ENCODE data around the gene RND1. TPM values are rescaled to one million over a fixed set of nuclear protein-coding genes. Genes with fewer than 3 reads are reported as not detected.
"Not testable (repeated sequence)": the region's sequence is repeated elsewhere in the genome, so short reads cannot be mapped to it uniquely, and the experiment has no call there.

Gene RND1
- total RNA-seq, 1 donor from 2014 or later: 5.7 TPM

DNA sequence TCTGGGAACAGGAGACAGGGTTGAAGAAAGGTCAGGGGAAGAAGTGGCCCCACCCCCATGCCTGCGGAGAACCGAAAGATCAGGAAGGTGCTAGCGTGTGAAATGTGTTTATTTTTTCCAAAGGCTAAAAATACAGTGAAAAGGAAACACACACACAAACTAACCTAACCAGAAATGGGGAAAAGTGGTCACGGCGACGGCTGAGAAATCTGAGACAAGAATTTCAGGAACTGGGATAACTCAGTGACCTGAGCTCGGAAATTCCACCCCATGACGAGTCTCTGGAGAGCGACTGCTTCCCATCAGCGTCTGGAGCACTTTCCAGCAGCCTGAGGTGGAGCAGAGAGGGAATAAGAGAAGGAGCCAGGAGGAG is 16.6 kb upstream of the RND1 start:
- H3K9me3 Mint-ChIP-seq: no peaks in the 10 kb centered on the region

DNA sequence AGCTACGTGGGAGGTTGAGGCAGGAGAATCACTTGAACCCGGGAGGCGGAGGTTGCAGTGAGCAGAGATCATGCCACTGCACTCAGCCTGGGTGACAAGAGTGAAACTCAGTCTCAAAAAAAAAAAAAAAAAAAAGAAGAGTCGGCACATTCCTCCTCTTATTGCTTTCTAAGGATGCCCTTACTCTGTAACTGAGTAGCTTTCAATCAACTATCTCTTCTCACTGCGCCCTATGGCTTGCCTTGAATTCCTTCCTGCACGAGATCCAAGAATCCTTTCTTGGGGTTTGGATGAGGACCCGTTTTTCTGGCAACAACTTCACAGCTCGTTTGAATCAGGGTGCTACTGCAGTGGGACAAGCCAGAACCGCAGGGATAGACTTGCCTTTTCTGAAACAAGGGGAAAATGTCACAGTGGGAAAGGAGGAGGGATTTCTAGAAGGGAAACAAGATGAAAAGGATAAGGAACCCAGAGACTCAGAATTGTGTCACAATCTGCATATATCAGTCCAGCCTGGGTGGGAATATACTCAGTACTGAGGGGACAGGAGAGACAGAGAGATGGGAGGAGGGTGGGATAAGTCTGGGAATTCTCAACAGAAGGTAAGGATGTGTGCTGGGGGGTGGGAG is 16.1 kb upstream of the RND1 start:
- no peak overlapping the region for H3K27ac Mint-ChIP-seq
- H3K9me3 Mint-ChIP-seq: no peaks in the 10 kb centered on the region
- no peak for DNase-seq
- no peaks in the 10 kb centered on the region for H3K36me3 Mint-ChIP-seq (ENCODE audit: low read depth)
- no peak overlapping the region for H3K4me3 Mint-ChIP-seq
- peaks cover 8% of the 10 kb centered on the region for H3K4me1 Mint-ChIP-seq
- intact Hi-C loops (cut with micrococcal nuclease): no loop called here
- peaks cover 38% of the 10 kb centered on the region for H3K27me3 Mint-ChIP-seq

More for the DNA sequence above, 16.6 kb upstream of the RND1 start:
- no peaks in the 10 kb centered on the region for H3K36me3 Mint-ChIP-seq (ENCODE audit: low read depth)
- DNase-seq: no peak
- peaks cover 38% of the 10 kb centered on the region for H3K27me3 Mint-ChIP-seq
- H3K27ac Mint-ChIP-seq: no peak overlapping the region
- intact Hi-C loops (cut with micrococcal nuclease): no loop called here
- H3K4me3 Mint-ChIP-seq: no peak overlapping the region
- H3K4me1 Mint-ChIP-seq: peaks cover 8% of the 10 kb centered on the region

GRCh38 chr12:48880647-48881046 is 15.0 kb upstream of the RND1 start:
- Mint-ChIP-seq H3K27ac (no peak overlapping the region), H3K27me3 (peaks cover 38% of the 10 kb centered on the region), H3K36me3 (ENCODE audit: low read depth) (no peaks in the 10 kb centered on the region), H3K4me3 (no peak overlapping the region), H3K4me1 (peaks cover 8% of the 10 kb centered on the region), H3K9me3 (no peaks in the 10 kb centered on the region)
- DNase-seq: no peak
- intact Hi-C loops (cut with micrococcal nuclease): no loop called here

DNA sequence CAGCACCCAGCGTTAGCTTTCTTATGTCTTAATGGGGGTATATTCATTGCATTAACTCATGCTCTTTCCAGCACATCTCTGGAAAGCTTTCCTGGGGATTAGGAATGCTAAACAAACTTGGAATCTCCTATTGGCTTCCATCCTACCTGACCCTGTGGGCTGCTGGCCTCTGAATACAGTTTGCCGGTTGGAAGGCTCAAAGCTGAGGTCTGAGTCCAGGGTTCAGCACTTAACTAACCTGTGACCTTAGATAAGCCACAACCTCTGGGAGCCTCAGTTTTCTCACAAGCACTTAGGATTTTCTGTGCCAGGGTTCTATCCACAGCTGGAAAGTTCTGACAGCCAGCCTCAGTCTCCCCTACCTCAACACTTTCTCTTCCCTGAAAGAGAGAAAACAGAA is 12.9 kb upstream of the RND1 start:
- intact Hi-C loops (cut with micrococcal nuclease): no loop called here
- H3K4me1 Mint-ChIP-seq: peaks cover 8% of the 10 kb centered on the region

DNA sequence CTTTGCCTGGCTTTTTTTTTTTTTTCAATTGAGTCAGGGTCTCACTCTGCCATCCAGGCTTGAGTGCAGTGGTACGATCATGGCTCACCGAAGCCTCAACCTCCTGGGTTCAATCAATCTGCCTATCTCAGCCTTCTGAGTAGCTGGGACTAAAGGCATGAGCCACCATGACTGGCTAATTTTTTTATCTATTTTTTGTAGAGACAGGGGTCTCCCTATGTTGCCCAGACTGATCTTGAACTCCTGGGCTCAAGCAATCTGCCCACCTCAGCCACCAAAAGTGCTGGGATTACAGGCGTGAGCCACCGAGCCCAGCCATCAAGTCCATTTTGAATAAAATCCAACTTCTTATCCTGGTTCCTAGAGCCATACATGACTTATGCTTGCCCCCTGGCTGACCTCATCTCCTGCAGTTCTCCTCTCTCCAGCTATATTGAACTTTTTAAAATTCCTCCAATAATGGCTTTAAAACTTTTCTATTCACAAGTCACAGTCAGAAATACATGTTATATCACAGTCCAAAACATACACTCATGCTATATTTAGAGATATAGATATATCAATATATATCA is 10.4 kb upstream of the RND1 start:
- no peak for DNase-seq
- no peak overlapping the region for H3K27ac Mint-ChIP-seq
- no peaks in the 10 kb centered on the region for H3K9me3 Mint-ChIP-seq
- no peak overlapping the region for H3K4me3 Mint-ChIP-seq
- H3K36me3 Mint-ChIP-seq (ENCODE audit: low read depth): no peaks in the 10 kb centered on the region
- H3K27me3 Mint-ChIP-seq: peaks cover 22% of the 10 kb centered on the region
- intact Hi-C loops (cut with micrococcal nuclease): no loop called here
- no peaks in the 10 kb centered on the region for H3K4me1 Mint-ChIP-seq

More for the DNA sequence above, 12.9 kb upstream of the RND1 start:
- Mint-ChIP-seq H3K27me3 (peaks cover 30% of the 10 kb centered on the region), H3K27ac (no peak overlapping the region), H3K4me3 (no peak overlapping the region), H3K36me3 (ENCODE audit: low read depth) (no peaks in the 10 kb centered on the region), H3K9me3 (no peaks in the 10 kb centered on the region)
- no peak for DNase-seq

GRCh38 chr12:48873534-48873933 is 7.9 kb upstream of the RND1 start:
- H3K4me1 Mint-ChIP-seq; intact Hi-C loops (cut with micrococcal nuclease); H3K9me3 Mint-ChIP-seq; H3K36me3 Mint-ChIP-seq (ENCODE audit: low read depth); DNase-seq; H3K4me3 Mint-ChIP-seq; H3K27ac Mint-ChIP-seq: not testable (repeated sequence)
- H3K27me3 Mint-ChIP-seq: peaks cover 10% of the 10 kb centered on the region

- Mint-ChIP-seq H3K4me3 (no peak overlapping the region), H3K4me1 (no peaks in the 10 kb centered on the region), H3K36me3 (ENCODE audit: low read depth) (no peaks in the 10 kb centered on the region), H3K27me3 (peaks cover 10% of the 10 kb centered on the region), H3K9me3 (no peaks in the 10 kb centered on the region), H3K27ac (no peak overlapping the region)
- DNase-seq: no peak
- intact Hi-C loops (cut with micrococcal nuclease): no loop called here
Measured at GRCh38 chr12:48873096-48873495, 7.4 kb upstream of the RND1 start.

- Mint-ChIP-seq H3K27me3 (peaks cover 19% of the 10 kb centered on the region), H3K4me1 (peaks cover 19% of the 10 kb centered on the region), H3K9me3 (no peaks in the 10 kb centered on the region), H3K27ac (no peak overlapping the region), H3K4me3 (no peak overlapping the region), H3K36me3 (ENCODE audit: low read depth) (no peaks in the 10 kb centered on the region)
- no peak for DNase-seq
- intact Hi-C loops (cut with micrococcal nuclease): no loop called here
Measured at GRCh38 chr12:48869191-48869590, 3.5 kb upstream of the RND1 start.

DNA sequence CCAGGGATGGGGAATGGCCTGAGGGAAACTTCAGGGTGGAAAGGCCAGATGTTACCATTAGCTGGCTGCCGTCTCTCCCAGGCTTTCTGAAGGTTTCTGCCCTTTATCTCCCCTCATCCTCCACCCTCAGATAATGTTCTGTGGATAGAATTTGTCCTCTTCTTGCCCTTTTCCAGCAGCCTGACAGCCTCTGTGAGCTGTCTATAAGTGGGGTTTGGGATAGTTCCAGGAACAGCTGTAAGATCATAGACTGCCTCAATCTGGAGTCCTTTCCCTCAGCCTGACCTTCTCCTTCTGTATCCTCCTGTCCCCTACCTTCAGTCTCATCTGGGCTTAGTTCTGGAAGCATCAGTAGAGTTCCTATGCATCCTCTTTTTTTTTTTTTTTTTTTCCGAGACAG is 2.8 kb upstream of the RND1 start:
- no peaks in the 10 kb centered on the region for H3K36me3 Mint-ChIP-seq (ENCODE audit: low read depth)
- intact Hi-C loops (cut with micrococcal nuclease): no loop called here

GRCh38 chr12:48866052-48866711 is 512 bp upstream of the RND1 start:
- Mint-ChIP-seq H3K4me3 (peak overlapping the region; percentile 91), H3K27ac (peak overlapping the region; percentile 80), H3K4me1 (peaks cover 26% of the 10 kb centered on the region), H3K36me3 (ENCODE audit: low read depth) (no peaks in the 10 kb centered on the region), H3K9me3 (no peaks in the 10 kb centered on the region), H3K27me3 (peaks cover 20% of the 10 kb centered on the region)
- no peak for DNase-seq
- intact Hi-C loops (cut with micrococcal nuclease): no loop called here

More for the DNA sequence above, 2.8 kb upstream of the RND1 start:
- H3K9me3 Mint-ChIP-seq: no peaks in the 10 kb centered on the region
- DNase-seq: no peak
- H3K4me1 Mint-ChIP-seq: peaks cover 24% of the 10 kb centered on the region
- H3K4me3 Mint-ChIP-seq: no peak overlapping the region
- no peak overlapping the region for H3K27ac Mint-ChIP-seq
- peaks cover 25% of the 10 kb centered on the region for H3K27me3 Mint-ChIP-seq

GRCh38 chr12:48863291-48863690 is 2.4 kb downstream of the RND1 start:
- Mint-ChIP-seq H3K27ac (no peak overlapping the region), H3K9me3 (no peaks in the 10 kb centered on the region)

GRCh38 chr12:48862760-48863159 is 2.9 kb downstream of the RND1 start:
- H3K36me3 Mint-ChIP-seq (ENCODE audit: low read depth): peaks cover 2% of the 10 kb centered on the region
- H3K9me3 Mint-ChIP-seq: no peaks in the 10 kb centered on the region
- DNase-seq: no peak
- peaks cover 26% of the 10 kb centered on the region for H3K4me1 Mint-ChIP-seq
- no peak overlapping the region for H3K4me3 Mint-ChIP-seq
- intact Hi-C loops (cut with micrococcal nuclease): no loop called here
- peaks cover 20% of the 10 kb centered on the region for H3K27me3 Mint-ChIP-seq
- no peak overlapping the region for H3K27ac Mint-ChIP-seq

More at GRCh38 chr12:48863291-48863690, 2.4 kb downstream of the RND1 start:
- Mint-ChIP-seq H3K36me3 (ENCODE audit: low read depth) (peaks cover 1% of the 10 kb centered on the region), H3K4me3 (no peak overlapping the region), H3K27me3 (peaks cover 20% of the 10 kb centered on the region), H3K4me1 (peaks cover 26% of the 10 kb centered on the region)
- DNase-seq: no peak
- intact Hi-C loops (cut with micrococcal nuclease): no loop called here

- Mint-ChIP-seq H3K9me3 (no peaks in the 10 kb centered on the region), H3K36me3 (ENCODE audit: low read depth) (peaks cover 2% of the 10 kb centered on the region), H3K27ac (no peak overlapping the region), H3K4me1 (peaks cover 25% of the 10 kb centered on the region), H3K4me3 (no peak overlapping the region), H3K27me3 (peaks cover 20% of the 10 kb centered on the region)
- DNase-seq: no peak
- intact Hi-C loops (cut with micrococcal nuclease): no loop called here
Measured at GRCh38 chr12:48861111-48861510, 4.6 kb downstream of the RND1 start.

DNA sequence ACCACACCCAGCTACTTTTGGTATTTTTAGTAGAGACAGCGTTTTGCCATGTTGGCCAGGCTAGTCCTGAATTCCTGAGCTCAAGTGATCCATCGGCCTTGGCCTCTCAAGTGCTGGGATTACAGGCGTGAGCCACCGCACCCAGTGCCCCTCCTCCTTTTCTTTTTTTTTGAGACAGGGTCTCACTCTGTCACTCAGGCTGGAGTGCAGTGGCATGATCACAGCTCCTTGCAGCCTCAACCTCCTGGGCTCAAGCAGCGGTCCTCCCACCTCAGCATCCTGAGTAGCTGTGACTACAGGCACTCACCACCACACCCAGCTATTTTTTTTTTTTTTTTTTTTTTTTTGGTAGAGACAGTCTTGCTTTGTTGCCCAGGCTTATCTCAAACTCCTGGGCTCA is 5.4 kb downstream of the RND1 start:
- H3K9me3 Mint-ChIP-seq; H3K36me3 Mint-ChIP-seq (ENCODE audit: low read depth); intact Hi-C loops (cut with micrococcal nuclease); H3K27ac Mint-ChIP-seq; H3K4me3 Mint-ChIP-seq; DNase-seq: not testable (repeated sequence)
- peaks cover 20% of the 10 kb centered on the region for H3K27me3 Mint-ChIP-seq
- peaks cover 18% of the 10 kb centered on the region for H3K4me1 Mint-ChIP-seq

Data from activated CD4-positive, alpha-beta T cell treated with anti-CD3 and anti-CD28 coated beads, Interleukin-2, amount 10 ng/mL, durations not matched to agents 24 days and 14 days (primary cell).